GM12865 (cell line): ENCODE results near the gene HSPH1.

Experiments used
- DNase-seq: peaks from one replicate; pipeline ENCODE4 v3.0.0; 2010; ENCODE audit warnings: low read depth
- H3K4me3 ChIP-seq: 2 replicates; pipeline ENCODE4 v1.5.1; 2011; ENCODE audit warnings: mild to moderate bottlenecking, low read depth, low read length, control low read depth
- CTCF ChIP-seq: IDR thresholded peaks from 2 replicates; pipeline ENCODE4 v1.5.1; 2011; ENCODE audit warnings: low read length, control low read depth, low read depth, inconsistent platforms; ENCODE audit not compliant: insufficient read depth; ENCODE audit errors: missing control alignments

The HSPH1 gene

DNA sequence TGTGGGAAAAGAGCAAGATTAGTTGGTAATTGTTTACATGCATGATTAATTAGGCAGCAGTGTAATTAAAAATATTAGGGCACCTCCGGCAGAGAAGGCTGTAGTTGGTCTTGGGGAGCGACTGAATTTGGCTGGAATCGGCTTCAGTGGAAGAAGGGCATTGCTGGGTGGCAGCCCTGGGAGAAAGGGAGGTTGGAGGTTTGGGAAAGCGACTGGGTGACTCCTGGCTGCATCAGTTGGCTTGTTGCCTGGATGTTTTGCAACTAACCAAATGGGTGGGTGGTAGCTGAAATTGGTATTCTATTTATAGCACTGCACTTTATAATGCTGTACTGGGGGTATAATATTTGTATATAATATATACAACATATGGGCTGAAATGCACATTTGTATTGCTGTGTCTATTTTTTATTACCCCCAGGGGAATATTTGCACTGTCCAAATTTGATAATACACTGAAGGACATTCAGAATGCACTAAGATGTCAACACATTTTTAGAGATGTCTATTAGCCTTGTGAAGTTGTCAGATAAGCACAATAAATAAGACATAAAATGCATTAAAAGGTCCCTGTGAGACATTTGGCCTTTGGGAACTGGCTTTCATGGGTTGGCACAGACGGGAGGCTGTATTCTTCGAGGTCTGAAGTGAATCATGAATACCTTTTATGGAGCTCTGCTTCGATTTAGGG is 39.8 kb upstream of the HSPH1 start:
- H3K4me3 ChIP-seq = peak overlapping the region; percentile 61; the same call in 1 of the 2 replicates

DNA sequence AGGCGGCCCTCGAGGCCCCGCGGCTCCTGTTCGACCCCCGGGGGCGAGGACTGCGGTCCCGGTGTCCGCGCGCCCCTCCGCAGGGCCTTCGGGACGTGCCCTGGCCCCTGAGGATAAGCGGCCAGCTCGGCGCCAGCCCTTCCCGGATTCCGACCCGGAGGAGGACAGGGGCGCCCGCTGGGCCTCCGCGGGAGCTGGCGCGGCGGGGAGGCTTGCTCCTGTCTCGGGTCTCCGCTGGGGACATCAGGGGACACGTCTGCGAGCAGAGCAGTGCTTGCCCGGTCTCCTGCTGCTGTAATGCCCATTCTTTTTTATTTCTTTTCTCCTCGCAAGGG is 38.9 kb upstream of the HSPH1 start:
- DNase-seq = peak; percentile 46
- no peak for TF ChIP-seq CTCF
- H3K4me3 ChIP-seq = peak overlapping the region; percentile 61

More for the DNA sequence above, 39.8 kb upstream of the HSPH1 start:
- no peak for TF ChIP-seq CTCF
- DNase-seq = no peak

GRCh38 chr13:31199849-31200636 is 38.3 kb upstream of the HSPH1 start, which contains the start of gene B3GLCT:
B3GLCT (plus strand) TSS chr13:31199975; CDS start chr13:31200085, 110 bp downstream.
- peak within 1 kb of the TSS; percentile 61 for H3K4me3 ChIP-seq

DNA sequence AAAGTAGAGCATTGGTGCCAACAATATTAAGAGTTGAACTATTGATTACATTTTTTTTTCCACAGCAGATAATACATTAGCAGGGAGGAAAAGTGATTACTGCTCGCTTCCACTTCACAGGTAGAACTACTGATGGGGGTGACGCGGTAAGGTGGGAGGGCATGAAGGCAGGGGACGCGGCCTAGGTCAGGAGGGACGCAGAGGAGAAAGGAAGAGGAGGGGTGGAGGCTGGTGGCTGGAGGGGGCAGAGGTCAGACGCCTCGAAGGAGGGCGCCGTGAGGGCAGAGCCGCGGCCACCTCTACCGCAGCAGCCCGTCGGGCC is 37.8 kb upstream of the HSPH1 start:
- DNase-seq = no peak
- peak overlapping the region; percentile 41; the same call in 1 of the 2 replicates for H3K4me3 ChIP-seq
- no peak for TF ChIP-seq CTCF

More at GRCh38 chr13:31199849-31200636, 38.3 kb upstream of the HSPH1 start, which contains the start of gene B3GLCT:
- peak; percentile 92 for TF ChIP-seq CTCF
- DNase-seq = peak; percentile 90

GRCh38 chr13:31198519-31198918 is 36.8 kb upstream of the HSPH1 start:
- no peak for DNase-seq
- no peak for TF ChIP-seq CTCF
- no peak overlapping the region for H3K4me3 ChIP-seq

GRCh38 chr13:31196992-31197391 is 35.3 kb upstream of the HSPH1 start:
- DNase-seq = no peak
- no peak overlapping the region for H3K4me3 ChIP-seq
- TF ChIP-seq CTCF = no peak

DNA sequence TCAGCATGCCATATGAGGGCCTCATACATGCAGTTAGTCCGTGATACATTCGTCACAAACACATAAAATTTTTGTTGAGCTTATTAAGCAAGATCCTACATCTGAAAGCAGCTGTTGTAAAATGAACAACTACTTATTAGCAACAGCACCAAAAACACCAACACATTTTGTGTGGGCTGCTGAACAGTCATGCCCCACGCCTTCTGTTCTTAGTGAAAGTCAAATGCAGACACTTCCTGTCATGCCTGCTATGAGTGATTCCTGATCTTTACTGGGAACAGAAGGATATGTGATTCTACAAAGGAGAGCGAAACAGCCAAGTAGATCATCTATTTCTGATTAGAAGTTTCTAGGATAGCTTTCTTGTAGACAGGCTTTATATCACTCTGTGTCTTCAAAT is 33.9 kb upstream of the HSPH1 start:
- H3K4me3 ChIP-seq = no peak overlapping the region
- DNase-seq = no peak
- no peak for TF ChIP-seq CTCF
